HG03457 (cell line): Measurements from ENCODE around the gene FBXO47.

Source experiments
- ATAC-seq: cut with Tn5 transposase; IDR thresholded peaks from one replicate; pipeline ENCODE4 v1.9.1; 2021; ENCODE audit warnings: moderate number of reproducible peaks; ENCODE audit not compliant: unreplicated experiment

Gene FBXO47

DNA sequence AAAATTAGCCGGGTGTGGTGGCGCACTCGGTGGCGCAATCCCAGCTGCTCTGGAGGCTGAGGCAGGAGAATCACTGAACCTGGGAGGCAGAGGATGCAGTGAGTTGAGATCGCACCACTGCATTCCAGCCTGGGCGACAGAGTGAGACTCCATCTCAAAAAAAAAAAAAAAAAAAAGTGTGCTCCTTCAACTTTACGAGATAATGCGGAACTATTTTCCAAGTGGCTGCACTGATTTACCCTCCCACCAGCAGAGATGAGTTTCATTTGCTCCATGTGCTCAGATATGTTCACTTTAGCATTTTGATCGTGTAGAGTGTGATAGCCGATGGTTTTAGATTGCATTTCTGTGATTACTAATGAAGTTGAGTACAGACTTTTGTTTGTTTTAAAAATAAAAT, 61.8 kb downstream of the FBXO47 start:
- no peak for ATAC-seq

DNA sequence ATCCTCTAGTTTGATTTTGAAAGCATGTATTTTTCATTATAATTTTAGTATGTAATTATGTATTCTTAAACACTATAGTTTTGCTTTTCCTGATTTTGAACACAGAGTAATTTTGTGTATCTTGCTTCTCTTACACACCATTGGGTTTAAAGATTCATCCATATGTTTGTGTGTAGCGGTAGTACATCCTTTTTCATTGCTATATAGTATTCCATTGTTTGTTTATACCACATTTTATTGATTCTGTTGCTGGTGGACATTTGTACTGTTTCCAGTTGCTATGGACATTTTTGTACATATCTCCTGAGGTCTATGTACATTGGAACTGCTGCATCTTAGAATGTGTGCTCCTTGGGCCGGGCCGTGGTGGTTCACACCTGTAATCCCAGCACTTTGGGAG, 62.3 kb downstream of the FBXO47 start:
- no peak for ATAC-seq

DNA sequence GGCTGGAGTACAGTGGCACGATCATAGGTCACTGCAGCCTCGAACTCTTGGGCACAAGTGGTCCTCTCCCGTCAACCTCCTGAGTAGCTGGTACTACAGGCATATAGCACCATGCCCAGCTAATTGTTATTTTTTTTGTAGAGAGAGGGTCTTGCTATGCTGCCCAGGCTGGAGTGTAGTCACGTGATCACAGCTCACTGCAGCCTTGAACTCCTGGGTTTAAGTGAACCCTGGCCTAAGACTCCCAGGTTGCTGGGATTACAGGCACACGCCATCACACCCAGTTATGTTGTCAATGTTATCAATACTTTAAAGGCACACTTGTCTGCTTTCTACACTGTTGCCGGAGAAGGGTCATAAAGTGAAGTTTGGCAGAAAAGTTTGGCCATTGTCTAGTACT, 63.8 kb downstream of the FBXO47 start:
- ATAC-seq, result no peak

DNA sequence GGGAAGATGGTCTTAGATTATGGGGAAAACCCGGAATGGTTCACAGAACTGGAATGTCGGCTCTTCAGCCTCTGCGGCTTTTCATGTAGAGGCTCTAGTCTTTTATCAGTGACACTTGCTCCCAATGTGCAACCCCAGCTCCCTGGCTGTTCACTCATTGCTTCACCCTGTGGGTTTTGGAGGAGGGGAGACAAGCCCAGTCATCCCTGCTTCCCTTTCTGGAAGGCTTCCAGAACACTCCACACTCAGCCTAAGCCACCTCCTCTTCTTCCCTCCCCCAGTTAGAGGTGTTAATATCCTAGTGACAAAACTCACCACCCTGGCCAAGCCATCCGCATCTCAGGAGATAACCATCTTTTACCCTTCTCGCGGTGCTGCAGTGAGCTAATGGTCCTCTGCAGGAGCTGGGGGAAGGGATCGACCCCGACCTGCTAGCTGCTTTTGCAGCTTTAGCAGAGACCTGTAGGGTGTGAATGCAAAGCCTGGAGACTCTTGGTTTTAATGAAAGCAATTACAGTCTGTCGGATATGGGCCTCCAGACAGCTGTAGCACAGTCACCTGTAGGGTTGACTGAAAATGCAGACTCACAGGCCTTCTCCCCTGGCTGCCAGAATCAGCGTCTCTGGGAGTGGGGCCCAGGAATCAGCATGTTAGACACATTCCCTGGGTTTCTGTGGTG, 66.1 kb downstream of the FBXO47 start:
- ATAC-seq, result no peak

DNA sequence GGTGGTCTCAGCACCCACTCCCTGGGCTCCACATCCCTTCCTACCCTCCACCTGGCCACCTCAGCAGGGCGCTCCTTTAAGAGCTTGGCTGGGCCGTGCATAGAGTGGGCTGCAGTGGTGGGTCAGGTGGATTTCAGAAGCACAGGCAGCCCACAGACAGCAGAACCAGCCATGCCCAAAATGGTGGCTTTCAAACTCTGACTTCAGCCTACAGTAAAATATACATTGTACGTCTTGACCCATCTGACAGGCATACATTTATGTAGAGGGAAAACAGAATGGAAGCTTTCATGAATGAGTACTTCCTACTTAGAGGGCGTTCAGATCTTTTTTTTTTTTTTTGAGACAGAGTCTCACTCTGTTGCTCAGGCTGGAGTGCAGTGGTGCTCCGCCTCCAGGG, 67.8 kb downstream of the FBXO47 start:
- ATAC-seq, result no peak

DNA sequence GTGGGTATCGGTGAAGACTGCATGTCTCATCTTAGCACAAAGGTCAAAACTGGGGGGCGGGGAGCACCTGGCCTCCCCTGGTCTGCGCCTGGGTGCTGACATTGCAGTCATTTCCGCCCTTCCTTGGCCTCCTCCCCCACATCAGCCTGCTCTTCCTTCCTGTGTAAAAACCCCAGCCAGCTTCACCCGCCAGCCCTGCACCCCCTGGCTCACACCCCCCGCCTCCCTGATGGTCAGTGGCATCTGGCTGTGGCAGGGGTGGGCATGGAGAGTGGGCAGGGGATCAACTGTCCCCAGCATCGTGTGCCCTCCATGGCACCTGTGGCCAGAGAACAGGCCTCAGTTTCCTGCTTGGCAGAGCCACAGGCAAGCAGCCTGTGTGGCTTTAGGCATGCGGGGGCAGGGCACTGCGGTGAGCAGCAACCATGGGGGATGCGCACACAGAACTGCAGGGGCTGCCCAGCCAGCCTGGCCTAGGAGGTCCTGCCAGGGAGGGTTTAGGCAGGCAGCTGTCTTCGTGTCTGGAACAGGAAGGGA, 68.3 kb downstream of the FBXO47 start:
- ATAC-seq, result peak; percentile 75

DNA sequence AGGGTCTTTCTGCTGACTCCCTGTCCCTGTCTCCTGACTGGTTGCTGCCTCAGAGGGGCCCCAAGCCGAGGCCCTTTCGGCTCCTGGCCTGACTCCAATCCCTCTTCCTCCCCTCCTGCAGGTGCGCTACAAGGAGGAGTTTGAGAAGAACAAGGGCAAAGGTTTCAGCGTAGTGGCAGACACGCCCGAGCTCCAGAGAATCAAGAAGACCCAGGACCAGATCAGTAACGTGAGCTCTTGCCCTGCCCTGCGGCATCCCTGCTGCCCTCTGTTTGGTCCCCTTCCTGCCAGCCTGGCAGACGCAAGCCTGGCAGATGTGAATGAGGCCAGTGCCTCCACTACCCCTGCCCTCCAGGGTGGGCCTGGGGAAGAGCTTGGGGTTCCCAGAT, 68.9 kb downstream of the FBXO47 start:
- peak; percentile 19 for ATAC-seq

DNA sequence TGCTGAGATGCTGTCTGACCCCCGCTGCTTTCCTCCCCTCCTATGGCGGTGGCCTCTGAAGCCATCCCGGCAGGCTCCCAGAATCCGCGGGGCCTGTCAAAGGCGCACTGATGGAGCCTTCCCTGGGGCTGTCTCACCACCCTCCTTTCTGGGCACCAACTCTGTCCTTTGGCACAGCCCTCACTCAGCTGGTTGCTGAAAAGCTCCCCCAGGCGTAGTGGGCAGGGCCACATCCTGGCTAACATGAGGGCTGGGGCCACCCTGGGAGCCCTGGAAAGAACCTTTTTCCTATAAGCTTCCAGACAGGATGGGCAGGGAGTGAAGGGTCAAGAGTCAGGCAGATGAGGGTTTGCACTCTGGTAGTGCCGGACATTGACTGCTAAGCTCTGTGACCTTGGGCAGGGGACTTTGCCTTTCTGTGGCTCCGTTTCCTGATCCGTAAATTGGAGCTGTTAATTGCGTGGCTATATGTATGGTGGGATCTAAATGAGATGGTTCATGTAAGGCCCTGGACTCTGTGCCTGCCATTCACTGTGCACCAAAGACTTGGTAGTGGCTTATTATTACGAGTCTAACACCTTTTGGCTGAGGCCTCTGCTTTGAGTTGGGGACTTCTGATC, 69.4 kb downstream of the FBXO47 start:
- ATAC-seq, result no peak

DNA sequence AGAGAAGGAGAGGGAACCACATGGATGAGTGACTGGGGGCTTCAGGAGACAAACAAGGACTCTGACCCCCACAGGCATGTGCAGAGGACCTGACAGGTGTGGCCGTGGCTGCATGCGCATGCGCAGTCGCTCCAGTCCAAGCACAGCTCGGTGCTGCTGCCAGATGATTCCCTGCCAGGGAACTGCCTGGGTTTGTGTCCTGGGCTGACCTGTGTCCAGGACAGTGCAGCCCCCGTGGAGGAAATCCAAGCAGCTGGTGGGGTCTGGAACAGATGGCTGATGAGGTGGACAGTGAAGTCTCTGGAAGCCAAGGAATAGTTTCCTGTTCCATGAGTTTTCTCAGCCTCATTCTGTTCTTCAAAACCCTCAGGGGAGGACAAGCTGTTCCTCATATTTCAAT, 70.0 kb downstream of the FBXO47 start:
- no peak for ATAC-seq

DNA sequence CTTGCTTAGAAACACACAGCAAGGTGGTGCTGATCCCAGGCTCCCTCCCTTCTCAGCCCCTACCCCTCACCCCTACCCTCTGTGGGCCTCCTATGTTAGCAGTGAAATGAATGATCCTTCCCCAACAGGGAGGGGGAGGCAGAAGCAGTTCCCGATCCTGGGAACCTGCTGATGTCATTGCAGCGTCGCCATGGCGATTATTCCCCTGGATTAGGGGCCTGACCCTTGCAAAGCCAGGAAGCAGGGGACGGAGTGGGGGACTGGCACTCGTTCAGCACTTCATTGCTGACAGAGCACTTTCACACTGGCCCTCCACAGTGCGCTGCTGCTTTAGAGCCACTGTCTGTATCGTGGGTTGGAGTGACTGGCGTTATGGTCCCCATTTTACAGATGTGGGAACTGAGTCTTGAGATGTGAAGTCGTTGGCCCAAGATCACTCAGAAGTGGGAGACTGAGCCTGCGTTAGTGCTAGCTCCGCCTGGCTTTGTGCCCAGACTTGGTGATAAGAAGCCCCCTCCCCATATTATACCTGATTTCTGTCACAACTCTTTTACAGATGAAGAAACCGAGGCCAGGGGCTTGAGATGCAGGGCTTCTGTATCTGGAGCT, 70.8 kb downstream of the FBXO47 start:
- no peak for ATAC-seq

DNA sequence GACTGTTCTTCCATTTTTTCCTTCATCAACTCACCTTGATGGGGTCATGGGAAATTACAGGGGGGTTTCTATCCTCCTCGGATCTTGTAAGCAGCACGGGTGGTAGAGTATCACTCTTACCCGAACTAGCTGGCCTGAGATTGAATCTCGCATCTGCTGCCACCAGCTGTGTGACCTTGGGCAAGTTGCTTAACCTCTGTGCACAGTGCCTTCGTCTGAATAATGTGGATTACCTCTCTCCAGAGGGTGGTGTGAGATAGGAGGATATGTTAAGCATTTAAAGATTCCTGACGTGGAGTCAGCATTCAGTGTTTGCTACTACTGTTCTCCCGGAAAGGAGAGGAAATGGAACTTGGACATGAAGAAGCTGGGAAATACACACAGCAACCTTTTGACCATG, 72.9 kb downstream of the FBXO47 start:
- ATAC-seq, result no peak

DNA sequence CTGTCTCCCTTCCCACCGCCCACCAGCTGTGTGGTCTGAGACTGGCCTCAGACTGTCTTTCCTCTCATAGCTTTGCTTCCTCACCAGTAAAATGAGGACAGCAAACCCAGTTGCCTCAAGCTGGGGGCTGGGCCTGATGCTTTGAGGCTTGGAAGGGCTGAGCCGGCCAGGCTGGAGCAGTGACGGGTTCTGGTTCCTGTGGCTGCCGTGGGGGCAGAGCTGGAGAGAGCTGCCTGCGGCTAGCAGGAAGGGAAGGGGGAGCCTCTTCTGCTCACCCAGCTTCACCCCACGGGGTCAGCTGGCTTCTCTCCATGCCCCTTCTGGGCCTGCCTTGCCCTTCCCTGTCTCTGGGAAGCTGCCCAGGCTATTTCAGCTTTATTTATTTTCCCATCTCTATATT, 73.6 kb downstream of the FBXO47 start:
- ATAC-seq, result no peak

DNA sequence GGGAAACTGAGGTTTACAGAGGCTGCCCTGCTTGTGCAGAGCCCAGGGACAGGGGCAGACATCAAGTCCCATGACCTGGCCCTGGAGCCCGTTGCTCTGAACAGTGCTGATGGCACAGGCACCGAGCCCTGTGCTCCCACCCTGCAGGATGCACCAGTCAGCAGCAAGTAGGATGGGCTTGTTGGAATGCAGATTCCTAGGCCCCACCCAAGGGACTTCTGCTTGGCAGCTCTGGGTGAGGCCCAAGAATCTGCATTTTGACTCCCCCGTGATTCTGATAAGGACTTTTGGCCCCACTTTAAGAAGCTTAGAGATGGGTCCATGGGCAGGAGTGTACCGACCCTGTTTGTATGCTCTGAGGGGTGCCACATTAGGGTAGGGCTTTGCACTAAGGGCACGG, 74.1 kb downstream of the FBXO47 start:
- ATAC-seq, result no peak

DNA sequence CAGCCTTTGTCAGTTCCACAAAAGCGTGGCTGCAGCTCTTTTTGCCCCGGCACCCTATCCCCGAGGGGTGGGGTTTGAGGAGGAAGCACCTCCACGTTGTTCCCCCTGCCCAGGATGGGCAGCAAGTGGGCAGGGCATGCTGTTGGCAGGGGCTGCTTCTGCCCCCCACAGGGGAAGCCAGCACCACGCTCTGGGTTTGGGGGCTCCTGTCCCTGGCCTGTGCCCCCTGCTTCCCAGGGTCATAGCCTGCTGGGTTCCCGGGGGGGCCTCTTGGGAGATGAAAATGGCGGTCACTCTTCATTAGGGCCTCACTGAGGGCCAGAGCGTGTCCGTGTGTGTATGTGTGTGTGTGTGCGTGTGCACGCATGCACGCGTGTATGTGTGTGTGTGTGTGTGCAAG, 74.6 kb downstream of the FBXO47 start:
- ATAC-seq, result no peak

DNA sequence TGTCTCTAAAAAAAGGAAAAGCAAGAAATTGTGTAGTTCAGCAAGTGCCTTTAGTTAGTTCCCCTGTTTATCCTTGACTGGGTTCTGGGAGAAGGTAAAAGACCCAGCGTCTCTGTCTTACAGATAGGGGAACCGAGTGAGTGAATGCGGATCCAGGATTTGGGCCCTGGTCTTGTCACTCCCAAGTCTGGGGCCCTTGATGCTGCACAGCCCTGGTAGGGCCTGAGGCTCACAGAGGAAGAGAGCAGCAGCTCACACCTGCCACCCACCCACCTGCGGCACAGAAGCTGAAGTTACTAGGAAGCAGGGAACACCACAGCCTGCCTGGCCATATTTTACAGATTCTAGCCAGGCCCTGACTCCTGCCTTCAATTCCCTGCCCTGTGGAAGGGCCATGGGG, 75.1 kb downstream of the FBXO47 start:
- no peak for ATAC-seq

DNA sequence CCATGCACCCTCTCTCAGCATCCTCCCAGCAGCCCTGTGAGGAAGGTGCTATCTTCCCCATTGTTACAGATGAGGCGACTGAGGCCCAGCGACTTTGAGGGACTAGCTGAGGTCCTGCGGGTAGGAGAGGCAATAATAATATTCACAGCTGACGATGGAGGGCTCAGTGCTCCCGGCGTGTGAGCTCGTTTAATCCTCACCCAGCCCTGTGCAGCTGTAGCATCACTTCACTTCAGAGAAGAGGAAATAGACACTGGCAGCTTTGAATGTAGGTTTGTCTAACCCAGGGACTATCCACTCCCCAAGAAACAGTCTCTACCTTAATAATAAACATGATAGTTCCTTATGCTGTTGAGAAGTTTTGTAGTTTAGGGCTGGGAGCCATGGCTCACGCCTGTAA, 75.8 kb downstream of the FBXO47 start:
- no peak for ATAC-seq

DNA sequence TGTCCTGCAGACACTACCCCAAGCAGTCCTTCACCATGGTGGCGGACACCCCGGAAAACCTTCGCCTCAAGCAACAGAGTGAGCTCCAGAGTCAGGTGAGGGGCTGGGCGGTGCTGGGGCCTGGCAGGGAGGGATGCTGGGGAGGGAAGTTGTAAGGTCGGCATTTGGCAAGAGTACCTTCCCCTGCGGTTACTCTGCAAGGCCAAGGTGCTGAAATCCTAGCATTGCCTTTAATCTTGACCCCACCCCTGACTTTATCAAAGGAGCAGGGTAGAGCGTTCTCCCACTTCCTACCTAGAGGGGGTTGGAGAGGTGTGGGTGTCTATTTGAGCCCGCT, 76.8 kb downstream of the FBXO47 start:
- ATAC-seq, result no peak

DNA sequence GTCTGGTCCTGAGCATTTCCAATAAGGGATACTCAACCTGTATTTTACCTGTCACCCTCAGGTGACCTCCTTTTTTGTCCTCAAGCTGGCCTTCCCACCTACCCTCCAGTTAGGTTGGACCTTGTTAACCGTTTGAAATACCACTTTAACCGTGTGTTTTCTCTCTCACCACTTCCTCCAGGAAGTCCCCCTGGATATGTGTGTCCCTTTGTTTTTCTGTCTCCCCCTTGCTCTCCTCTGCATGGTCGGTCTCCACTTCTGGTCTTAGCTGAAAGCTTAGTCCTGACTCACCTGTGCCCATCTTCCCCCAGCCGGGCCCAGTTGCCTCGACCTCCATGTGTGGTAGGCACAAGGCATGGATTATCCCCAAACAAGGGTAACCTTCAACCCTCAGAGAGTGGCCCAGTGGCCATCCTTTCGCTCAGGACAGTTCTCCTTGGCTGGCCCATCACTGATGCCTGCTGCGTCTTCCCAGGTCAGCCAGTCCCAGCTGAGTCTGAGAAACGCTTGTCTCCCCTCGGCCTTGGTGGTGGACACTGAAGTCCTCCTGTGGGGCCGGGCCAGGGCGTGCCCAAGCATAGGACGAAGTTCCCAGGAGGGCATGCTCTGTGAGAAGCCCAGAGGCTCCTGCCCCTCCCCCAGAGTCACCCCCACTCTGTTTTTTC, 77.3 kb downstream of the FBXO47 start:
- ATAC-seq, result no peak

DNA sequence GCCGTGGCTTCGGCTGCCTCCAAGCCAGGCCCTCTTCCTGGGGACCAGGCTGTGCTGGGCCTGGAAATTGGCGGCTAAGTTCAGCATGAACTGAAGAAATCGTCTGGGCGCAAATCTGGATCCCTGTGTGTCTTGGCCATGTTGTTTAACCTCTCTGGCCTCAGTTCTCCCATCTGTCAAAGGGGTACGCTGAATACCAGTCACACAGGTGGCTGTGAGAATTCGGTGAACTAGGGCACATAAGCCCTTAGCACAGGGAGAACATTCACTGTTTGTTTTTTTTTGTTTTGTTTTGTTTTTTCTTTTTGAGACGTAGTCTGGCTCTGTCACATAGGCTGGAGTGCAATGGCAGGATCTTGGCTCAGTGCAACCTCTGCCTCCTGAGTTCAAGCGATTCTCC, 78.4 kb downstream of the FBXO47 start:
- ATAC-seq, result no peak

DNA sequence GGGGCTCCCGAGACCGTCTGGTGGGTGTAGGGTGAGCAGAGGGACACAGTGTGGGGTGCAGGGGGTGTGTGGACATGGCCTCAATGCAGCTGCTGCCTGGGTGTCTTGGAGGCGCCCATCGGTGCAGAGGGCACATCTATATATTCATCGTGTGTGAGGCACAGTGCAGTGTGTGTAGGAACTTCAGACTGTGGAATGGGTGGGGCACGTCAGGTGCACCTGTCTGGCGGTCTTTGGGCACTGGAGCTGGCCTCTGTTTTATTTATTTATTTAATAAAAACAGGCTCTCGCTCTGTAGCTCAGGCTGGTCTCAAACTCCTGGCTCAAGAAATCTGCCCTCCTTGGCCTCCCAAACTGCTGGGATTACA, 80.6 kb downstream of the FBXO47 start:
- no peak for ATAC-seq
